Activated CD4-positive, alpha-beta T cell treated with anti-CD3 and anti-CD28 coated beads, Interleukin-2, amount 50 U/mL, for 24 hours (primary cell): ENCODE data around the gene KIF25.

Source experiments
- DNase-seq, 2 donors: peaks; one replicate each; pipeline ENCODE4 v3.0.0-alpha.2; 2020; ENCODE audit warnings: low read depth in 1 of 2, low spot score in 1 of 2

KIF25 gene

DNA sequence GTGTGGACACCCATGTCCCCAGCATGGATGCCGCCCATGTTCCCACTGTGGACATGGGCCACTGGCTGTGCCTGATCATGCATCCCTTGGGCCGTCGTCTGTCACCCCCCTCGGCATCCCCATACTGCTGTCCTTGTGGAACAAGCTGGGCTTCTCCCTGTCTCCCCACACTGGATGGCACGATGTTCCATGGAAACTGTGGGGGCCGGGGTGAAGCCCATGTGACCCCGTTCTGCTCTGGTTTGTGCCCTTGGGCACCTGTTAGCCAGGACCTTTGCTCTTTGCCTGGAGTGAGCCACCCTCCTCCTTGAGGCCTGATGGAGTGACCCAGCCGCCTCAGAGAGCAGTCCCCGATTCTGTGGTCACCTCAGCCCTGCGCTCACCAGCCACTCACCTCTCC is 89.1 kb downstream of the KIF25 start:
- no peak for DNase-seq

- no peak for DNase-seq
Observed at GRCh38 chr6:168087436-168088160, 90.1 kb downstream of the KIF25 start.

DNA sequence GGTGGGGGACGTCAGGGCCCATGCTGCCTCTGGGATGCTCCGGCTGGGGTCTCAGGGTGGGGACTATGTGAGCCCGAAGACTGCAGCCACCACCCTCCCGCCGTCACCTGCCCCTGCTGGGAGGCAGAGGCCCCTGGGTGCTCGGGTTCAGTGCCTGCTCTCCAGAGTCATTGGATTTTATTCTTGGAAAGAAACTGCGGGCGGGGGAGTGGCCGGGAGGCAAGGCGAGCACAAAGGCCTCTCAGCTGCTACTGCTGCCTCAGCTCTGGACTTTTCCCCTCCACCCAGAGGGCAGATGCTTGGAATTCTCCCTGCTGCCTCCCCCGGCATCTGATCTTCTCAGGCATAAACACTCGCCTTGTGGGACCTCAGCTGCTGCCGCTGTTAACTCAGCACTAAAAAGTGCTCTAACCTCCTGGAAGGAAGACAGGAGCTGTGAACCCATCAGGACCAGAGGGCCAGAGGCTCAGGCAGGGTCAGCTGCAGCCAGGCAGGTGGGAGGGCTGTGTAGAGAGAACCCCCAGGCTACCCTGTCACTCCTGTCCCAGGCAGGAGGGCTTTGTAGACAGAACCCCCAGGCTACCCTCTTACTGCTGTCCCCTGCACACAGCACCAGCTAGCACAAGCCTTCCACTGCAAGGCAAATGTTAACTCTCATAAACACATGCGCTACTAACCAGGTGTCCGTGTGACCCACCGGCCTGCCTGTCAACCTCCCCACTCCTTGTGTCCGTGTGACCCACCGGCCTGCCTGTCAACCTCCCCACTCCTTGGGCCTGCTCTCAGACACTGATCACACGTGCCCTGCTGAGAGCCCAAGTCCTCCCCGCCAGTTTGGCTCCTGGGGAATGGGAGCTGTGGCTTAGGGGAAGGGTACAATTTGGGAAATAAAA is 90.9 kb downstream of the KIF25 start:
- no peak for DNase-seq

- DNase-seq, result no peak
Observed at GRCh38 chr6:168089186-168090063, 92.0 kb downstream of the KIF25 start.

GRCh38 chr6:168090064-168090690 is 92.7 kb downstream of the KIF25 start:
- DNase-seq, result no peak

DNA sequence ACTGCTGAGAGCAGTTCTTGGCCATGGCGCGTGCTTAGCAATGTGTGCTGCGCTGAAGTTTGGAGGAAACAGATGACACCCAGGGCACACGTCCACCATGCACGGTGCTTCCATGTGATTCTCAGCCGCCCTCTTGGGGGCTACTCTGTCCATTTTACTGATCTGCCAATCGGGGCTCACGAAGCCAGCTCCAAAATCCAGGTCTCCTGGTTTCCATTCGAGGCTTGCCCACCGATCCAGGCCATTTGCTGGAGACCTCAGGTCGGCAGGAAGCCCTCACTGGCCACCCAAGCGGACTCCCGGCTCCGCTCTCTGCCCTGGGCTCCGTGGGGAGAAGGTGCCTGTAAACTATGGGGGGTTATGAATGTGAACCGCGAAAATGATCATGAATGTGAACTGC is 93.2 kb downstream of the KIF25 start:
- no peak for DNase-seq

DNA sequence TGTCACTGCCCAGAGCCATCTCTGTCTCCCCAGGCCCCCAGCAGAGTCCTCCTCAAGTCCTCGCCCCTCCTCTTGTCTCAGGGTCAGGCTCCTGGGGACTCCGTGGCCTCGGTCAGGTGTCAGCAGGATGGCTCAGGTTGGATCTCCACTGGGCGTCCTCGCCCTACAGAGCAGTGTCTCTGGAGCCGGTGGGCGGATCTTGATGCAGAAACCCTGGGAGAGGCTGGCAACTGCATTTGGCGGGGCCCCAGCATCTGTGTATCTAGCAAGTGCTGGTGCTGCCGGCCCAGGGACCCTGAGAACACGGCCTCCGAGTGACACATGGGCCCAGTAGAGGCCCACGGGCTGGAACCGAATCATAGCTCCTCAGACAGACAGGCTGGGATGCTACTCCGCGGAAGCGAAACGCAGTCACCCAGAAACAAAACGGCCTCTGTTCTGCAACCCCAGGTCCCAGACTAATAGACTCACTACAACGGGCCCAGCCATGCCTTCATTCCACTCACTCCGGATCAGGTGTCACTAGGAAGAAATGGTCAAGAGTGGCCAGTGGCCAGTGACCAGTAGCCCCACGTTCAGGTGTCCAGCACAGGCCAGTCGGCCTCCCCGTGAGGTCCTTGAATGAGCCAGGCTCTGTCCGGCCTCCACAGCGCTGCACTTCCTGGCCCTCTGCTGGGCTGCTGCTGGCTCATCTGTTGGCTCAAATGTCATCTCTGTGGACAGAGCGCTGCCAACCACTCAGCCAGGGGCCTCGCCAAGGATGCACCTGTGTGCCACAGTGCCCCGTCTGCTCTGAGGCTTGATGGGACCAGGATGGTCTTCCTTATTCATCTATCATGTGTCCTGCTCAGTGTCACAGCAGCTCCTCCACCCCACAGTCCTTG is 94.2 kb downstream of the KIF25 start:
- DNase-seq, result no peak

- DNase-seq, result no peak
Observed at GRCh38 chr6:168092541-168092940, 95.1 kb downstream of the KIF25 start.

GRCh38 chr6:168093071-168093505 is 95.6 kb downstream of the KIF25 start:
- DNase-seq, result no peak

- no peak for DNase-seq
Observed at GRCh38 chr6:168093634-168094033, 96.2 kb downstream of the KIF25 start.
